GF-D8 (cell line): ENCODE measurements around the gene NCKIPSD.
"Not testable (repeated sequence)": the region's sequence is repeated elsewhere in the genome, so short reads cannot be mapped to it uniquely, and the experiment has no call there.

Experiments used
- DNase-seq: peaks from one replicate; lab custom pipeline; 2025; lab: John Stamatoyannopoulos, UW

The NCKIPSD gene

DNA sequence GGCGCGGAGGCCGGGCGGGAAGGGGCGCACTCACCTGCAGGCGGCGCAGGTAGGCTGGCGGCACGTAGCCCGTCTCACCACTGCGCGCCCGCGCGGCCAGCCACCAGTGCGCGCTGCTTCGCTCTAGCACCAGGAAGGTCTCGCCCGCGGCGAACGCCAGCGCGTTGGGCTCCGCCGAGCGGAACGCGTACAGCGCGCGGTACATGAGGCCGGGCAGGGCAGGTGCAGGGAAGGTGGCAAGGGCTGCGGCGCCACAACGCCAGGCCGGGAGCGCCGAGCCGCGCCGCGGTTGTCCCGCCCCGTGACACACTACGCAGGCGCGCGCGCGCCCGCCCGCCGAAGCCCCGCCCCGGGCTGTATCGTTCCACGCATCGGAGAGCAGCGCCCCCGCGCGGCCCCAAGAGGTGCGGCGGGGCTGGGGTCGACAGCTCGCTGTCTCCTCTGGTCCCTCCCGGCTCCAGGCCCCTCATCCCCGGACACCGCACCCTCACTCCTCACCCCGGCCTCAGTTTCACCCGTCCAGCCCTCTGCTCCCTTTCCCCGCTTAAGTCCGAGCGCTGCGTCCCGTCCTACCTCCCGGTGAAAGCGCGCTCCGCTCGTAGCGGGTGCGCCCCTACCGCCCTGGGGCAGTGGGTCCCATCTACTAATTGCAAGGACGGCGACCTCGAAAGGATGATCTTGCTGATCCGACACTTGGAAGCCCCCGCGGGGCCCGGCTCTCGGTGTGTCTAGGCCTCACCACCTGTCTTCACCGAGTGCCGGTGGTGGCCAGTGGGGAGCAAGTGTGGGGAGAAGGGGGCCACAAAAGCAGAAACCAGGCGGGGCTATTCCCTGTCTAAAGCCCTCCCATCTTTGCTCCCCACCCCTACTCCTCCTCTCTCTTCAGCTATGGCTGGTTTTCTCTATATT lies at the start of gene NCKIPSD:
NCKIPSD (minus strand) TSS at position 313 of the 909 bp plus-strand sequence; CDS start at position 205, 108 bp downstream.
- DNase-seq, result peak; percentile 26

GRCh38 chr3:48735075-48735767 lies 49.5 kb upstream of the NCKIPSD start:
- DNase-seq, result not testable (repeated sequence)

GRCh38 chr3:48734541-48734940 lies 48.8 kb upstream of the NCKIPSD start:
- not testable (repeated sequence) for DNase-seq

- DNase-seq, result not testable (repeated sequence)
These were observed 48.2 kb upstream of the NCKIPSD start for GRCh38 chr3:48733752-48734518.

- DNase-seq, result no peak
These were observed 41.8 kb upstream of the NCKIPSD start for GRCh38 chr3:48727511-48727910.

GRCh38 chr3:48725185-48725855 lies 39.6 kb upstream of the NCKIPSD start:
- not testable (repeated sequence) for DNase-seq

DNA sequence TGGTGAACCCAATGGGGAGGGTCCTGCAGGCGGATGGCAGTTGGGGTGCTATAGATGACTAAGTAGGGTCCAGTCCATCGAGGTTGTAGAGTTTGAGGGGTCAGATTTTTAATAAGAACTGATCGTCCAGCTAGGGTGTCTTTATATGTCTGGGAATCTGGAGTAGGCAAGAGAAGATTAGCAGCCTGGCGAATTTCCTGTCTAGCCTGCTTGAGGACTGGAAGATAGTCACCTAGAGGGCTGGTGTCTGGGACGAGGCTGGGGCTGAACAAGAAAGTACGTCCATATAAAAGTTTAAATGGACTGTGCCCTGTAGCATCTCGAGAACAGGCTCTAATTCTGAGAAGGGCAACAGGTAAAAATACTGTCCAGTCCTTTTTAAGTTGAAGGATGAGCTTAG lies 38.0 kb upstream of the NCKIPSD start:
- no peak for DNase-seq

DNA sequence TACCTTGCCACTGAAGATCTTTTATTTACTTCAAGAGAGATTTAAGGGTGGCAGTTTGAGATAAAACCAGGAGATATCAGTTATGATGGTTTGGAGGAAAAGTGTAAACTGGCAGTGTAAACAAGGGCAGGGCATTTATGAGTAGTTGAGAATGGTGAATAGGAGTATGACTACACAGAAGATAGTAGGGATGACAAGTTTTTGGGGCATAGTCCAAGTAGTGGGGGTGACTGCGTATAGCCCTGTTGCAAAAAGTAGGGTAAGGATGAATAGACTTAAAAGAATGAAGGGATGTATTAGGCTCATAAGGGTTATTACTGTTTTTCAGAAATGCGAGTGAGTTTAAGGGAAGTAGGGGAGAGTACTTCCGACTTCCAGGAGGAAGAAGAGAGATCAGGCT lies 37.6 kb upstream of the NCKIPSD start:
- not testable (repeated sequence) for DNase-seq

- DNase-seq, result peak; percentile 92
These were observed 31.4 kb upstream of the NCKIPSD start, which contains the start of gene IP6K2 for GRCh38 chr3:48716982-48717746. Gene IP6K2, minus strand, starts transcription at chr3:48717221. Its CDS starts 21,930 bp downstream, at chr3:48695291.

GRCh38 chr3:48716508-48716981 lies 30.8 kb upstream of the NCKIPSD start:
- no peak for DNase-seq

DNA sequence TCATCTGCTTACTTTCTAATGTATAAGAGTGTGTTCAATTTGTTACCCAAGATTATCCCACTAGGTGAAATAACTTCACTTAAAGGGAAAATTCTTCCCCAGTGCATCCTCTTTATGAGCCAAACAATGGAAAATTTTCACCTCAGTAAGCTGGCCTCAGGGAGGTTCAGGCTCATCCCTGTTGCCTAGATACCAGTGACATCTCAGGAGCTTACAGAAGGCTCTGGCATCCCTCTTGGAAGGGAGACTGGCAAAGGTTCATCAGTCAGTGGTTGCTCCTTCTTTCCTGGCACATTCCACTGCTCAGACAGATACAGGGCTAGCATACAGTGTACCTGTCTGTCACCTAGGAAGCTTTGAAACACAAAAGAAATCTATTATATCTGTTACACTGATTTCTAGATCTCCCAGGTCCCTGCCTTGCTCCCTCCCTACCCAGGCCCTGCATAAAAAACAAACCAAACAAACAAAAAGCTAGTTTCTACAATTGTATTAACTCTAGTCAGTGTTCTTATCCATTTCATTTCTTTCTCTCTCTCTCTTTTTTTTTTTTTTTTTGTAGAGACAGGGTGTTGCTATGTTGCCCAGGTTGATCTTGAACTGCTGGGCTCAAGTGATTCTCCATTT lies 29.6 kb upstream of the NCKIPSD start:
- DNase-seq, result no peak

- DNase-seq, result no peak
These were observed 26.0 kb upstream of the NCKIPSD start for GRCh38 chr3:48711727-48712126.

GRCh38 chr3:48709051-48709461 lies 23.3 kb upstream of the NCKIPSD start:
- DNase-seq, result no peak

DNA sequence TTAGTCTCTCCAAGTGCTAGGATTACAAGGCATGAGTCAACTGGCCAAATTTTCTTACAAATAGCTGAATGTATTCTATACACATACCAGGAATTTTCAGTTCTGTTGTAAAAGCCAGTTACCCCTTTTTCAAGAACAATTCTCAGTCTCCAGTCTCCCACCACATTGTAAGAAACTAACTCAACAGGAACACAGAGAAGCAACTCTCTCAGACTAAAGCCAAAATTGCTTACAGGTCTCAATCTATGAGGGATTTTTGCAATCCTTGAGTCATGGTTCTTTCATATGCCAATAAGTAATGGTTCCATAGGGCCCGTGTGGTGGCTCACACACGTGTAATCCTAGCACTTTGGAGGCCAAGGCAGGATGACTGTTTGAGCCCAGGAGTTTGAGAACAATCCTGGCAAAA lies 22.8 kb upstream of the NCKIPSD start:
- no peak for DNase-seq

GRCh38 chr3:48707157-48707556 lies 21.4 kb upstream of the NCKIPSD start:
- no peak for DNase-seq

DNA sequence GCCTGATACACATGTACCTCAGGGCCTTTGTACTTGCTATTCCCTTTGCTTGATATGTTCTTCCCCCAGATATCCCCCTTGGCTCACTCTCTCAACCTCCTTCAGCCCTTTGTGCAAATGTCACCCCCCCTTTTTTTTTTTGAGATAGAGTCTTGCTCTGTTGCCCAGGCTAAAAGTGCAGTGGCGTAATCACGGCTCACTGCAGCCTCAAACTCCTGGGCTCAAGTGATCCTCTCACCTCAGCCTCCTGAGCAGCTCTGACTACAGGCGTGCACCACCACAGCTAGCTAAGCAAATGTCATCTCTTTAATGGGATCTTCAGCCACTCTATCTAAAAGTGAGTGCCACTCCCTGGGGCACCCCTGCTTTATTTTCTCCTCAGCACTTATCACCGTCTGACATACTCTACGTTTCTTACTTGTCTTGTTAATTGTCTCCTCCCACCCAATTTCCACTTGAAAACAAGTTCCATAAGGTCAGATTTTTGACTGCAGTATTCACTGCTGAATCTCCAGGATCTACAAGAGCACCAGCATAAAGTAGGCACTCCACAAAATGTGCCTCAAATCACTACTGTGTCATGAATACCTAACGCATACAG lies 16.7 kb upstream of the NCKIPSD start:
- DNase-seq, result no peak

DNA sequence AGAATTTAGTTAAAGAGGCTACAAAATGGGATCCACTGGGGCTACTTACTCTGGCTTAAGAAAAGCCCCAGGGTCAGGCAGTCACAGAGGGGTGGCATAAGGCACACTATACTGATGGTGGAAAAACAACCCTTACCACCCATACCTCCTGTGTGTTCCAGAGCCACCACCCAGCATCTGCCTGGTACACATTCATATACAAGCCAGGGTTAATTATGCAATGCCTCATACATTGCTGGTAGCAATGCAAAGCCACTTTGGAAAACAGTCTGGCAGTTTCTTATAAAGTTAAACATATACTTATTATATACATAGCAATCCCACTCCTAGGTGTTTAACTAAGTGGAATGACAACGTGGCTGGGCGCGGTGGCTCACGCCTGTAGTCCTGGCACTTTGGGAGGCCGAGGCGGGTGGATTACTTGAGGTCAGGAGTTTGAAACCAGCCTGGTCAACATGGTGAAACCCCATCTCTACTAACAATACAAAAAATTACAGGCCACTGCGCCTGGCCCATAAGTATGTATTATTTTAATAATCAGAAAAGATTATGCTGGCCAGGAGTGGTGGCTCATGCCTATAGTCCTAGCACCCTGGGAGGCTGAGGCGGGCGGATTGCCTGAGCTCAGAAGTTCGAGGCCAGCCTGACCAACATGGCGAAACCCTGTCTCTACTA lies 15.2 kb upstream of the NCKIPSD start:
- DNase-seq, result no peak

DNA sequence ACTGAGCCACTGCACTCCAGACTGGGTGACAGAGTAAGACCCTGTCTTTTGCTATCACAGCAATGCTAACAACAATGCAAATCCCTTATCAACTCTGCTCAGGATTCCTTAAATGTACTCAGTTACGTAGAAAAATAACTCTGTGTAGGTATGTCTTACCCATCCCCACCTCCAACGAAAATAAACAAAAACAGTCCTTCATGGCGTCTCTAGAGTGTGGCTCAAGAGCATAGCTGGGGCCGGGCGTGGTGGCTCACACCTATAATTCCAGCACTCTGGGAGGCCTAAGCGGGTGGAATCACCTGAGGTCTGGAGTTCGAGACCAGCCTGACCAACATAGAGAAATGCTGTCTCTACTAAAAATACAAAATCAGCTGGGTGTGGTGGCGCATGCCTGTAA lies 13.2 kb upstream of the NCKIPSD start:
- no peak for DNase-seq

DNA sequence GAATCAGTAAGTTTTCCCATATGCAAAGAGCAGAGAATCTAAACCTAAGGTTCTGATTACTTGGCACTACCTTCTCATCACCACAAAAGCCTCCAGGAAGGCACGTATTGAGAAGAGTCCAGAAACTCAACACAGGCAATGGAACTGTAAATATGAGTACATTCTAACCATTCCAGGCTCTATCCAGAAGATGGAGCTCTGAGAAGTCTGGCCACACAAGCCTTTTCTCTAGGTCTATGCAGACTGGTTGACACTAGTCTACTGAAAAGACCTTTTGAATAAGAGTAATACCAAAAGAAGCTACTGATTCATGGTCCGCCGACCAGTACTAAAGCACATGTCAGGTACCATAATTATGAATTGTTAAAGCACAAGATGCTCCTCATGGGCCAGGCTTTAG lies 12.2 kb upstream of the NCKIPSD start:
- no peak for DNase-seq
